ENCODE results near the gene FILIP1L.

The FILIP1L gene

GRCh38 chr3:99929745-99930139 is 184.6 kb downstream of the FILIP1L start:
- no peak for DNase-seq (ENCODE audit: low read depth)
- TF ChIP-seq CTCF (conservative IDR thresholded peaks at IDR 0.05; ENCODE audit: low read depth, low read length), result no peak
- no peak overlapping the region for H3K4me3 ChIP-seq (ENCODE audit: low read length)

GRCh38 chr3:99928771-99929744 is 185.2 kb downstream of the FILIP1L start:
- H3K4me3 ChIP-seq (ENCODE audit: low read length), result no peak overlapping the region
- DNase-seq (ENCODE audit: low read depth), result no peak
- TF ChIP-seq CTCF (conservative IDR thresholded peaks at IDR 0.05; ENCODE audit: low read depth, low read length), result no peak

- DNase-seq (ENCODE audit: low read depth), result no peak
- H3K4me3 ChIP-seq (ENCODE audit: low read length), result no peak overlapping the region
- no peak for TF ChIP-seq CTCF (conservative IDR thresholded peaks at IDR 0.05; ENCODE audit: low read depth, low read length)
These were observed 186.4 kb downstream of the FILIP1L start for GRCh38 chr3:99927671-99928457.

GRCh38 chr3:99925584-99926230 is 188.6 kb downstream of the FILIP1L start:
- no peak for DNase-seq (ENCODE audit: low read depth)
- no peak overlapping the region for H3K4me3 ChIP-seq (ENCODE audit: low read length)
- TF ChIP-seq CTCF (conservative IDR thresholded peaks at IDR 0.05; ENCODE audit: low read depth, low read length), result no peak

- H3K4me3 ChIP-seq (ENCODE audit: low read length), result no peak overlapping the region
- DNase-seq (ENCODE audit: low read depth), result no peak
- TF ChIP-seq CTCF (conservative IDR thresholded peaks at IDR 0.05; ENCODE audit: low read depth, low read length), result no peak
These were observed 190.4 kb downstream of the FILIP1L start for GRCh38 chr3:99923873-99924272.

- no peak overlapping the region for H3K4me3 ChIP-seq (ENCODE audit: low read length)
- DNase-seq (ENCODE audit: low read depth), result no peak
- TF ChIP-seq CTCF (conservative IDR thresholded peaks at IDR 0.05; ENCODE audit: low read depth, low read length), result no peak
These were observed 192.3 kb downstream of the FILIP1L start for GRCh38 chr3:99921986-99922385.

All from retinal pigment epithelial cell (primary cell).